Hematopoietic multipotent progenitor cell treated with erythropoietin and hydrocortisone succinate and interleukin-3 and kit ligand, for 4 days (in vitro differentiated cells): Measurements from ENCODE around the gene FRY.

ENCODE experiments used
- DNase-seq: peaks from one replicate; pipeline ENCODE4 v3.0.0-alpha.2; 2015

Gene FRY

DNA sequence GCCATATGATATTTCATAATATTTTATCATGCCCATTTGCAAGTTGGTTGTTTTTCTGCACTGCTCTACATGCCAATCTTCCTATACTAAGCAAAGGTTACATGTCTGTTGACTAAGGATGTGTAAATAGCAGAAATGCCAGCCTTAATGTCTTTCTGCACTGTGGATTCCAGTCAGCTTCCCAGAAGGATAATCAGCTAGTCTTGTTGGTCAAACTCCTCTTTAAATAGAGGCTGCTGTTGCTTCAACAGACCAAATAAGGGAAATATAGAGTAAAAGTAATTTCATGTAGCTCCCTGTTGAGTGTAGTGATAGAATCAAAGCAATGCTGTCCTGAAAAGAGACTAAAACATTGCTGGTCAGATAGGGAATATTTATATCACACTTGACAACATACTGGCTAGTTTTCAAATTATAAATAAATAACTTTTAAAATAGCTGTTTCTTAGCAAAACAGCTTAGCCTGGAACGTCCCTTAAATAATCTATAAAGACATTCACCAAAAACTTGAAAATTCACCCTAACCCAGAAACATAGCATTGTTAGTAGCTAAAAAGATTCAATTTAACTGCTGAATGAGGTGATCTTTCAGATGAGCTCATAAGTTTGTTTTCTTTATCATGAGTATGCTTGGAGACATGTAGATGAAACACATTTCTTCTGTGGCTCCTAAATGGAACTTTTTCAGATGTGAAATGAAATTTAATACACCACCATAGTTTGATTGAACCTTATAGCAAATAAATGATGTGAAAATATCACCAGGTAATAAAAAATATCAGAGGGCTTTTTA lies 56.6 kb downstream of the FRY start:
- no peak for DNase-seq

DNA sequence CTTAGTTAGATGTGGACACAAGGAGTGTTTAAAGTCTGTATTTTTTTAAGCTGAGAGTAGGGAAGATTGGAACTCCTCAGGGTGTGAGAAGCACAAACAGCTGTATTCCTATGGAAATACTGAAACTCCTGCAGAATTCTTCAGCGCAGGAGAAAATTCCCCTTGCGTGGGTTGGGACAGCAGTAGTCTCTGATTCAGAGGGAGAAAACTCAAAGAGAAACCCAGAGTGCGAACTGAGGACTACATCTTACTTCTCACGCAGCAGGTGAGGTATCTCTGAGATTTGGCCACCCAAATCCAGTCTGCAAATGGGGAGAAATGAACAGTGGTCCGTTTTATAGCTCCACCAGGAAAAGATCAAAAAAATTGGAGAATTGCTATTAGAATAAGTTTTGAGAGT lies 60.9 kb downstream of the FRY start:
- no peak for DNase-seq

DNA sequence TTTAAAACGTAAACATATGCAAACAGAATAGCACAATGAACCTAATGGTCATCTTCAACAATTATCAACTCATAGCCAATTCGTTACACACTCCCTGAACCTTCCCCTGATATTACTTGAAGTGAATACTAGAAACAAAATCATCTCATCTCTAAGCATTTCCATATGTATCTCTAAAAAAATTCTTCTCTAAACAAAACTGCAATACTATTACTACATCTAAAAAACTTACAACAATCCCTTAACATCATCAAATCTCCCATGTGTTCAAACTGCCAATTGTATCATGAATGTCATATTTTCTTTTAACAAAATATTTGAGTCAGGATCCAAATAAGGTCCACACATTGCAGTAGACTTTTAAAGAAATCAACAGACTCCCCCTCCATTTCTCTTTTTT lies 61.4 kb downstream of the FRY start:
- no peak for DNase-seq

GRCh38 chr13:32098272-32098671 lies 66.7 kb downstream of the FRY start:
- DNase-seq, result no peak

DNA sequence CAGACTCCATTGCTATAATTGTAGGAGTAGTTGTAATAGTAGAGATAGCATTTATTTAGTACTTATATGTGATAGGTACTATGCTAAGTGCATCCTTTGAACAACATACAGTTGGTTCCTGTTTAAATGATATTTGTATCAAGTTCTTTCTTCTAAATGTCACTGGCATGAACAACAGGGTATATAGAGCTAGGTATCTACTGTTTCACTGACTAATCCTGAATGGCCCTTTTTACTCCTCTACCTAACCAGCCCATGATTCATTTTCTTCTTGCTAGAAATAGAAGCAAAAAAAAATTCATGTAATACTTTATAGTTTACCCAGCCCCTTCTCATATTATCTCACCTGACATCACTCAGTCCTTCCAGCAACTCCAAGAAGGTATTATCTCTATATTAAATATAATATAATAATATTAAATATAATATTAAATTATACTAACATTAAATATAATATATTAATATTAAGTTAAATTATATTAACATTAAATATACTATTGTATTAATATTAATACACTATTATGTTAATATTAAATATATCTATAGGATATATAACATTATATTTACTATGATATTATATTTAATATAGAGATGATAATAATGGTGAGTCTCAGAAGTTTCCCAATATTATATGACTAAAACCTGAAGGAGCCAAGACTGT lies 74.2 kb downstream of the FRY start:
- DNase-seq, result no peak

GRCh38 chr13:32107474-32107873 lies 75.9 kb downstream of the FRY start:
- peak; percentile 97 for DNase-seq

DNA sequence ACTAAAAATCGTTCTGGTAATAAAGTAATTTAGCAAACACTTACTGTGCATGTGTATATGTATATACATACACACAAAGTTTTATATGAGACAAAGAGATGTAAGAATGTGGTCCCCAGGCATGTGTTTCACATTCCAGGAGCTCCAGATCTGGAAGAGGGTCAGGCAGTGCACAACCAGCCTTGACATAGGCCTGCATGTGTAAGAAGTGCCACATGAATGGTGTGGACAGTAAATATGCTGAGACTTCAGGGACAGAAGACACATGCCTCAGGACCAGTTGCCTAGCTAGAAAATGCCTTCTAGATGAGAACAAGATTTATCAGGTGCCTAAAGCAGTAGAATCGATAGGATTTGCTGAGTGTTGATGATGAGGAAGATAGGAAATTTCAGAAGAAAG lies 76.4 kb downstream of the FRY start:
- DNase-seq, result no peak

DNA sequence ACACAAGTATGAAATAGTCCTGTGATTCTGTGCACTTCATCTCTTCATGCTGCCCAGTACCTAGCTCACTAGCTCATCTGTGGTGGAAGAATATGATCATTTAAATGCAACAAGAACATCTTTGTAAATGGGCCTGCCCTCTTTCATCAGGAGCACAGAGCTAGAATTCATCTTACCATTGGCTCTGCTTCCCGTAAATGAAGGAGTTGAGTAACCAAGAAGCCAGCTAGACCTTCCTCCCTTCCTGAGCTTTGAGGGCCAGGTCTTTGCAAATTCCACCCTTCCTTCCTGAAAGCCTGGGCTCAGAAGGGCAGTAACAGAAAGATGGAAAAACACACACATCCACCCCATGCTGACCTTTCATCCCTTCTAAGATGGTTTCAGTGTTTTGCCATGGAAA lies 82.0 kb downstream of the FRY start:
- DNase-seq, result no peak

DNA sequence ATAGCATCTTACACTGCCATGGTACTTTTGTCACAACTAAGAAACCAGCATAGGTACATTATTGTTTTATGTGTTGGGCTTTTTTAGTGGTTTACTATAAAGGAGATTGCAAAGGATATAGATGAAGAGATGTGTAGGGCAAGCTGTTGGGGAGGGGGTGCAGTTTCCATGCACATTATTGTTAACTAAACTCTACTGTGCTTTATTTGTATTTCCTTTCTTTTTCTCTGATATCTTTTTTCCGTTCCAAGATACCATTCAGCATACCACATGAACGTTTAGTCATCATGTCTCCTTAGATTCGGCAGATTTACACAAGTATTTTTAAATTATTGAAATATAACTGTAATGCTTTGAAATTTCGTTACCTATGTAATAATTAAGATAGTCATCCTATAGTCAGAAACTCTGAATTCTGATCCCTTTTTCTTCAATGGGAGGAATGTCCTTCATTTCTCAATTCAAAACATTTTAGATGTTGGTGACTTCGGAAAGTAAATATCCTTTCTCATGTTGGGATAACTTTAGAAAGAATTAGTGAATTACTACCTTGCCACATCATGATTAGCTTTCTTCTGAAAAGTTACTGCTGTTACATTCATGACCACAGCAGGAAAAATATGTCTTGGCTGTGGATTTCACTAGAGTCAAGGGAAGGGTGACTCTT lies 82.8 kb downstream of the FRY start:
- no peak for DNase-seq

- DNase-seq, result peak; percentile 65
Measured at GRCh38 chr13:32115066-32115465, 83.5 kb downstream of the FRY start.

GRCh38 chr13:32116210-32116609 lies 84.6 kb downstream of the FRY start:
- peak; percentile 95 for DNase-seq

GRCh38 chr13:32117001-32117400 lies 85.4 kb downstream of the FRY start:
- peak; percentile 27 for DNase-seq

DNA sequence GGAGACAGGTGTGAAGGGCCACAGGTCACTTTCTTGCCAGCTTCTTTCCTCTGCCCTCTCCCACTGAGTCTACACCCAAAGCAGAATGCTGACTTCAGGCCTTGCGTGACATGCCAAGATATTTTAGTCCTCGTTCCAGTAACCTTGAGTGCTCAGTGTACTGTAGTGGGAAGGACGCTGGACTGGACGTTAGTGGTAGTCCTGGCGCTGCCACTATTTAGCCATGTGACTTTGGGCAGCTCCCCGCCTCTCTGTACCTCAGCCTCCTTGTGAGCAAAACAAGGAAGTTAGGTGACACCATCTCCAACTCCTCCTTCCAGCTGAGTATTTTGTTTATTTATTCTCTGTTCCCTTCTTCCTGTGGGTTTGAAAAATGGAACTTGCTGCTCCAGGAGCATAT lies 86.1 kb downstream of the FRY start:
- peak; percentile 58 for DNase-seq

DNA sequence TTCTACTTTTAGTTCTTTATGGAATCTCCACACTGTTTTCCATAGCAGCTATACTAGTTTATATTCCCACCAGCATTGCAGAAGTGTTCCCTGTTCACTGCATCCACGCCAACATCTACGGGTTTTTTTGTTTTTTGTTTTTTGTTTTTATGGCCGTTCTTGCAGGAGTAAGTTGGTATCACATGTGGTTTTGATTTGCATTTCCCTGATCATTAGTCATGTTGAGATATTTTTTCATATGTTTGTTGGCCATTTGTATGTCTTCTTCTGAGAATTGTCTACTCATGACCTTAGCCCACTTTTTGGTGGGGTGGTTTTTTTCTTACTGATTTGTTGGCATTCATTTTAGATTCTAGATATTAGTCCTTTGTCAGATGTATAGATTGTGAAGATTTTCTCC lies 89.7 kb downstream of the FRY start:
- peak; percentile 19 for DNase-seq

DNA sequence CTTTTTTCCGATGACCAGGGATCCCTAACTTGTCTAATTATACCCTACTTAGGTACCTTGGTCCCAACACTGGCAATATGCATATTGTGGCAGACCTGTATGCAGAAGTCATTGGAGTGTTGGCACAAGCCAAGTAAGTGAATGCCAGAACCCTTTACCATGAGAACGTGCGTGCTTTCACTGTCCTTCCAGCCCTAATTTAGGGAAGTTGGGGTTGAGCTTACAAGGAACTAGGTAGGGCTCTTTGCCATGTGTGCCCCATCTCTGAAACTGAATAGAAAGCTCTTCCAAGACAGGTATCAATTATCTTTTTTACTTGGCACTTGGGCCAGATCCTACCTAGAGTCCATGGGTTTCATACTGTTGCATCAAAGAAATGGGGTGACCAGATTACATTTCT lies 93.2 kb downstream of the FRY start:
- peak; percentile 56 for DNase-seq

DNA sequence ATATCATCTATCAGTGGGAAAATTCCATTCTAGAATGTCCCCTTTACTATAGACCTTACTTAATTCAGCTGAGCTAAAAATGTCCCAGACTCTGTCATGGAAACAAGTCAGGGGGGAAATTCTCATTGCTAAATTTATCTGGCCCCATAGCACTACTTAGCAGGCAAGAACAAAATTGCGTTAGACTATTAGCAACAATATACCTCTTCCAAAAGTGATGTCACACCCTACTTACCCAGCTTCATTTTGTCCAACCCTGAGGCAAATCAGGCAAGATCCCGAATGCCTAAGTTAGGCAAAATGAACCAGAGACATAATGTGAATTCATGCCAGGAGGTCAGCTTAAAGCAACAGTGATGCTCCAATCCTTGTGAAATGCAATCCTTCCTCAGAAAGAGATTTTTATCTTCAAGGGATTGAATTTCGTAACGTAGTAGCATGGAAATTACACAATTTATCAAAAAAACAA lies 93.7 kb downstream of the FRY start:
- peak; percentile 41 for DNase-seq

- peak; percentile 38 for DNase-seq
Measured at GRCh38 chr13:32125751-32126150, 94.2 kb downstream of the FRY start.

DNA sequence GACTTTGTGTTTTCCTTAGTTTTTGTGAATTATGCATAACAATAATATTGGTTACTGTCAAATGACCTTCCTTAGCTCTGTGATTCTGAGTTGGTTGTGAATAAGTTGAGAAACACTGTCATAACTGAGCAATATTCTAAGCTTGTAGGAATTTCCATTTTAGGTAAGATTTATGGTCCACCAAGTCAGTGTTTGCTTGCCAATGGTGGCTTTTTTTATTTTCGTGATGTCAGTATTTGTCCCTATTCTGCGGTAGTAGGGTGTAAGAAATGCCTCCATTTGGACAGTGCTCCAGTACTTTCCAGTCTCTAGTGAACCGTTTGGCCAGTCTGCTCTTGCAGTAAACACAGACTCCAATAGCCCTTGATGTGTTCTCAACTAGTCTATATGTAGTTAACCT lies 94.7 kb downstream of the FRY start:
- no peak for DNase-seq

- no peak for DNase-seq
Measured at GRCh38 chr13:32126756-32127155, 95.2 kb downstream of the FRY start.

- DNase-seq, result no peak
Measured at GRCh38 chr13:32127691-32128090, 96.1 kb downstream of the FRY start.

GRCh38 chr13:32134241-32135055 lies 102.9 kb downstream of the FRY start:
- DNase-seq, result no peak

- DNase-seq, result no peak
Measured at GRCh38 chr13:32135056-32135390, 103.4 kb downstream of the FRY start.

GRCh38 chr13:32135655-32136054 lies 104.1 kb downstream of the FRY start:
- no peak for DNase-seq
